Osteocyte (in vitro differentiated cells): ENCODE data around the gene SYNPO2. TPM values are rescaled to one million over a fixed set of nuclear protein-coding genes. Genes with fewer than 3 reads are reported as not detected.
A peak's percentile ranks its signal among the peaks of the same experiment; 100 is the strongest.

Experiments
- DNase-seq: peaks from one replicate; pipeline ENCODE4 v3.0.0; 2021; ENCODE audit warnings: mixed read lengths; ENCODE audit not compliant: unreplicated experiment; ENCODE audit errors: extremely low spot score
- H3K27ac Mint-ChIP-seq: one replicate; pipeline ENCODE4 v1.8.0; 2021; ENCODE audit warnings: mild to moderate bottlenecking, mixed read lengths; ENCODE audit not compliant: unreplicated experiment
- H3K27me3 Mint-ChIP-seq: one replicate; pipeline ENCODE4 v1.8.0; 2021; ENCODE audit warnings: mixed read lengths; ENCODE audit not compliant: unreplicated experiment
- H3K36me3 Mint-ChIP-seq: one replicate; pipeline ENCODE4 v1.8.0; 2021; ENCODE audit warnings: mixed read lengths; ENCODE audit not compliant: unreplicated experiment
- H3K4me1 Mint-ChIP-seq: one replicate; pipeline ENCODE4 v1.8.0; 2021; ENCODE audit warnings: mixed read lengths; ENCODE audit not compliant: unreplicated experiment
- H3K4me3 Mint-ChIP-seq: one replicate; pipeline ENCODE4 v1.8.0; 2021; ENCODE audit warnings: mild to moderate bottlenecking, moderate library complexity, mixed read lengths; ENCODE audit not compliant: unreplicated experiment
- H3K9me3 Mint-ChIP-seq: one replicate; pipeline ENCODE4 v1.8.0; 2021; ENCODE audit warnings: mixed read lengths; ENCODE audit not compliant: unreplicated experiment
- CTCF ChIP-seq: fragments of 200-600 bp; sonication (generic); IDR thresholded peaks from 2 replicates; pipeline ENCODE4 v1.5.0; 2021; ENCODE audit warnings: antibody characterized with exemption, mild to moderate bottlenecking, moderate library complexity
- long read RNA-seq: library from polyadenylated mRNA; unstranded; transcript quantifications from one replicate; pipeline ENCODE4 v2.0.0, GENCODE V29; 2021
- total RNA-seq: library from RNA; stranded (reverse); gene quantifications from 2 replicates; pipeline ENCODE4 v1.2.1, GENCODE V29; 2021

Gene SYNPO2
- total RNA-seq, result 3.2 and 4.1 TPM in 2 replicates
- long read RNA-seq, full-length matches to known transcripts, result 1 of 3 reads
- long read RNA-seq, partial matches to known transcripts, result 0 of 3 reads
- long read RNA-seq, other reads (novel, unspliced or antisense), result 2 of 3 reads

GRCh38 chr4:118888666-118889311 lies at the start of gene SYNPO2:
TSS of gene SYNPO2 (plus strand) at chr4:118888854. CDS start at chr4:118889037, 183 bp downstream.
- Mint-ChIP-seq H3K36me3 (no peaks in the 10 kb centered on the region), H3K27ac (peak within 1 kb of the TSS; percentile 72), H3K9me3 (no peaks in the 10 kb centered on the region), H3K4me3 (peak within 1 kb of the TSS; percentile 83), H3K4me1 (peaks cover 23% of the 10 kb centered on the region), H3K27me3 (peaks cover 5% of the 10 kb centered on the region)
- peak; percentile 87 for DNase-seq
- no peak for TF ChIP-seq CTCF

- Mint-ChIP-seq H3K9me3 (no peaks in the 10 kb centered on the region), H3K36me3 (no peaks in the 10 kb centered on the region), H3K27ac (no peak overlapping the region), H3K4me3 (no peak overlapping the region), H3K4me1 (peaks cover 17% of the 10 kb centered on the region), H3K27me3 (no peaks in the 10 kb centered on the region)
- DNase-seq, result no peak
- TF ChIP-seq CTCF, result no peak
Observed at GRCh38 chr4:118839221-118839927, 49.3 kb upstream of the SYNPO2 start.

- H3K4me1 Mint-ChIP-seq, result peaks cover 9% of the 10 kb centered on the region
- no peak overlapping the region for H3K27ac Mint-ChIP-seq
- H3K4me3 Mint-ChIP-seq, result no peak overlapping the region
- no peaks in the 10 kb centered on the region for H3K36me3 Mint-ChIP-seq
- TF ChIP-seq CTCF, result no peak
- no peak for DNase-seq
- H3K27me3 Mint-ChIP-seq, result no peaks in the 10 kb centered on the region
- H3K9me3 Mint-ChIP-seq, result no peaks in the 10 kb centered on the region
Observed at GRCh38 chr4:118842055-118842454, 46.6 kb upstream of the SYNPO2 start.

- Mint-ChIP-seq H3K4me1 (peaks cover 9% of the 10 kb centered on the region), H3K4me3 (no peak overlapping the region), H3K9me3 (no peaks in the 10 kb centered on the region), H3K27me3 (no peaks in the 10 kb centered on the region), H3K27ac (no peak overlapping the region), H3K36me3 (no peaks in the 10 kb centered on the region)
- TF ChIP-seq CTCF, result no peak
- DNase-seq, result no peak
Observed at GRCh38 chr4:118843237-118843636, 45.4 kb upstream of the SYNPO2 start.

GRCh38 chr4:118845552-118846050 lies 43.1 kb upstream of the SYNPO2 start:
- no peak for DNase-seq
- no peak overlapping the region for H3K4me3 Mint-ChIP-seq
- no peaks in the 10 kb centered on the region for H3K9me3 Mint-ChIP-seq
- no peaks in the 10 kb centered on the region for H3K27me3 Mint-ChIP-seq
- TF ChIP-seq CTCF, result no peak
- H3K27ac Mint-ChIP-seq, result no peak overlapping the region
- no peaks in the 10 kb centered on the region for H3K36me3 Mint-ChIP-seq
- H3K4me1 Mint-ChIP-seq, result peaks cover 17% of the 10 kb centered on the region
